AG10803 (cell line): ENCODE measurements around the gene IPO4.
A peak's percentile ranks its signal among the peaks of the same experiment; 100 is the strongest.

ENCODE experiments used
- DNase-seq: peaks from one replicate; pipeline ENCODE4 v3.0.0; 2010; ENCODE audit warnings: low read depth
- H3K4me3 ChIP-seq: 2 replicates; pipeline ENCODE4 v1.5.1; 2011; ENCODE audit warnings: mild to moderate bottlenecking, low read length, control low read depth
- CTCF ChIP-seq: conservative IDR thresholded peaks from 2 replicates; pipeline ENCODE4 v1.5.1; 2011; ENCODE audit warnings: mild to moderate bottlenecking, low read length, control low read depth, inconsistent platforms

Gene IPO4

GRCh38 chr14:24195186-24196070 lies 6.8 kb upstream of the IPO4 start, which contains the start of gene TM9SF1:
TSS of gene TM9SF1 (minus strand) at chr14:24195441. CDS start at chr14:24195019, 422 bp downstream.
- peak within 1 kb of the TSS; percentile 93 for H3K4me3 ChIP-seq
- TF ChIP-seq CTCF = no peak
- DNase-seq = peak; percentile 89

GRCh38 chr14:24194873-24195185 lies 6.2 kb upstream of the IPO4 start:
- peak overlapping the region; percentile 93 for H3K4me3 ChIP-seq
- TF ChIP-seq CTCF = no peak

GRCh38 chr14:24194186-24194872 lies 5.7 kb upstream of the IPO4 start:
- no peak for TF ChIP-seq CTCF
- peak overlapping the region; percentile 93 for H3K4me3 ChIP-seq
- DNase-seq = no peak

More at GRCh38 chr14:24194873-24195185, 6.2 kb upstream of the IPO4 start:
- DNase-seq = no peak

- no peak for DNase-seq
- no peak overlapping the region for H3K4me3 ChIP-seq
- TF ChIP-seq CTCF = no peak
Observed at GRCh38 chr14:24192933-24193332, 4.3 kb upstream of the IPO4 start.

- TF ChIP-seq CTCF = no peak
- no peak for DNase-seq
- no peak overlapping the region for H3K4me3 ChIP-seq
Observed at GRCh38 chr14:24190416-24190815, 1.8 kb upstream of the IPO4 start.

- no peak for DNase-seq
- no peak overlapping the region for H3K4me3 ChIP-seq
- TF ChIP-seq CTCF = no peak
Observed at GRCh38 chr14:24189460-24189859, 844 bp upstream of the IPO4 start.

GRCh38 chr14:24189059-24189375 lies 401 bp upstream of the IPO4 start:
- TF ChIP-seq CTCF = no peak
- no peak for DNase-seq
- peak overlapping the region; percentile 30; the same call in 1 of the 2 replicates for H3K4me3 ChIP-seq
